WTC11 (cell line): Measurements from ENCODE around the gene PTGFR. TPM values are rescaled to one million over a fixed set of nuclear protein-coding genes. Genes with fewer than 3 reads are reported as not detected.

ENCODE experiments used
- ATAC-seq: fragments of 200-7000 bp; cut with Tn5 transposase; 2 replicates; pipeline ENCODE4 v1.10.0; 2021; ENCODE audit warnings: mild to moderate bottlenecking, moderate library complexity
- CTCF ChIA-PET: fragments of 300-600 bp; sonication (Branson Sonifier 250); formaldehyde crosslinking; loops from one replicate; lab custom pipeline; 2021; ENCODE audit warnings: antibody characterized with exemption; lab: Charles Lee
- POLR2A ChIA-PET: fragments of 350-600 bp; sonication (Branson Sonifier 250); formaldehyde crosslinking; loops from one replicate; lab custom pipeline; 2021; ENCODE audit warnings: antibody characterized with exemption; lab: Charles Lee
- DNase-seq: peaks from one replicate; pipeline ENCODE4 v3.0.0; 2021; ENCODE audit warnings: low spot score
- H3K27ac Mint-ChIP-seq: 2 replicates; pipeline ENCODE4 v1.8.0; 2021; ENCODE audit warnings: mixed read lengths
- H3K27me3 Mint-ChIP-seq: 2 replicates; pipeline ENCODE4 v1.8.0; 2021; ENCODE audit warnings: low read depth, mild to moderate bottlenecking, moderate library complexity, mixed read lengths
- H3K36me3 Mint-ChIP-seq: 2 replicates; pipeline ENCODE4 v1.8.0; 2021; ENCODE audit warnings: mixed read lengths
- H3K4me1 Mint-ChIP-seq: 2 replicates; pipeline ENCODE4 v1.8.0; 2022; ENCODE audit warnings: mixed read lengths
- H3K4me3 Mint-ChIP-seq: 2 replicates; pipeline ENCODE4 v1.8.0; 2021; ENCODE audit warnings: mild to moderate bottlenecking, moderate library complexity, mixed read lengths
- H3K9me3 Mint-ChIP-seq: 2 replicates; pipeline ENCODE4 v1.8.0; 2021; ENCODE audit warnings: mixed read lengths
- AR ChIP-seq: fragments of 250-450 bp; sonication (Bioruptor Pico); IDR thresholded peaks from 2 replicates; pipeline ENCODE4 v1.9.0; 2021; ENCODE audit warnings: mild to moderate bottlenecking
- CTCF ChIP-seq: fragments of 200-600 bp; IDR thresholded peaks from 2 replicates; pipeline ENCODE4 v1.8.0; 2022; ENCODE audit warnings: antibody characterized with exemption
- ELF4 ChIP-seq: sonication (generic); formaldehyde crosslinking; IDR thresholded peaks from 2 replicates; pipeline ENCODE4 v1.8.1; 2022; ENCODE audit warnings: low read depth, mild to moderate bottlenecking, moderate library complexity, missing genetic modification reagents
- TEAD4 ChIP-seq: sonication (generic); formaldehyde crosslinking; IDR thresholded peaks from 2 replicates; pipeline ENCODE4 v1.8.0; 2022; ENCODE audit warnings: mild to moderate bottlenecking, missing genetic modification reagents
- ZBTB21 ChIP-seq: sonication (generic); formaldehyde crosslinking; IDR thresholded peaks from 2 replicates; pipeline ENCODE4 v1.8.1; 2023; ENCODE audit warnings: mild to moderate bottlenecking, missing genetic modification reagents, borderline replicate concordance
- ZNF121 ChIP-seq: sonication (generic); formaldehyde crosslinking; IDR thresholded peaks from 2 replicates; pipeline ENCODE4 v1.8.0; 2023; ENCODE audit warnings: missing genetic modification reagents
- ZNF232 ChIP-seq: sonication (generic); formaldehyde crosslinking; IDR thresholded peaks from 2 replicates; pipeline ENCODE4 v1.8.0; 2022; ENCODE audit warnings: mild to moderate bottlenecking, missing genetic modification reagents
- ZNF671 ChIP-seq: fragments of 250-450 bp; sonication (Bioruptor Pico); IDR thresholded peaks from 2 replicates; pipeline ENCODE4 v1.8.0; 2021; ENCODE audit warnings: mild to moderate bottlenecking
- total RNA-seq: library from RNA; stranded (reverse); gene quantifications from 3 replicates; pipeline ENCODE4 v1.2.3, GENCODE V29; 2021
- TF ChIP-seq, protein P1 (sequence below): sonication (generic); formaldehyde crosslinking; IDR thresholded peaks from 2 replicates; pipeline ENCODE4 v1.8.1; 2023; ENCODE audit warnings: mild to moderate bottlenecking, missing genetic modification reagents, moderate library complexity
- TF ChIP-seq, protein P2 (sequence below): sonication (generic); formaldehyde crosslinking; IDR thresholded peaks from 2 replicates; pipeline ENCODE4 v1.8.1; 2023; ENCODE audit warnings: mild to moderate bottlenecking, missing genetic modification reagents, borderline replicate concordance
- TF ChIP-seq, protein P3 (sequence below): sonication (generic); formaldehyde crosslinking; IDR thresholded peaks from 2 replicates; pipeline ENCODE4 v1.8.0; 2022; ENCODE audit warnings: mild to moderate bottlenecking, missing genetic modification reagents
- TF ChIP-seq, protein P4 (sequence below): sonication (generic); formaldehyde crosslinking; IDR thresholded peaks from 2 replicates; pipeline ENCODE4 v1.8.0; 2023; ENCODE audit warnings: mild to moderate bottlenecking, missing genetic modification reagents

Gene PTGFR
- total RNA-seq, 1 experiment from 2014 or later, result 0.04 TPM

- Mint-ChIP-seq H3K27me3 (no peaks in the 10 kb centered on the region), H3K27ac (no peak overlapping the region), H3K9me3 (no peaks in the 10 kb centered on the region), H3K4me3 (no peak overlapping the region), H3K36me3 (no peaks in the 10 kb centered on the region)
- CTCF ChIA-PET, result no interaction called here
- no peak for DNase-seq
- ATAC-seq, result no peak
- POLR2A ChIA-PET, result interaction anchor here (0.6 kb wide), 1 partner anchor 21 kb away, joined by 3 read pairs; no protein-coding TSS in a partner anchor
- no peak for TF ChIP-seq TEAD4 (CRISPR knock-in tag)
- TF ChIP-seq, protein P1, sequence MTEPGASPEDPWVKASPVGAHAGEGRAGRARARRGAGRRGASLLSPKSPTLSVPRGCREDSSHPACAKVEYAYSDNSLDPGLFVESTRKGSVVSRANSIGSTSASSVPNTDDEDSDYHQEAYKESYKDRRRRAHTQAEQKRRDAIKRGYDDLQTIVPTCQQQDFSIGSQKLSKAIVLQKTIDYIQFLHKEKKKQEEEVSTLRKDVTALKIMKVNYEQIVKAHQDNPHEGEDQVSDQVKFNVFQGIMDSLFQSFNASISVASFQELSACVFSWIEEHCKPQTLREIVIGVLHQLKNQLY (CRISPR knock-in tag), result no peak
- TF ChIP-seq ZBTB21 (CRISPR knock-in tag), result no peak
- TF ChIP-seq, protein P2, sequence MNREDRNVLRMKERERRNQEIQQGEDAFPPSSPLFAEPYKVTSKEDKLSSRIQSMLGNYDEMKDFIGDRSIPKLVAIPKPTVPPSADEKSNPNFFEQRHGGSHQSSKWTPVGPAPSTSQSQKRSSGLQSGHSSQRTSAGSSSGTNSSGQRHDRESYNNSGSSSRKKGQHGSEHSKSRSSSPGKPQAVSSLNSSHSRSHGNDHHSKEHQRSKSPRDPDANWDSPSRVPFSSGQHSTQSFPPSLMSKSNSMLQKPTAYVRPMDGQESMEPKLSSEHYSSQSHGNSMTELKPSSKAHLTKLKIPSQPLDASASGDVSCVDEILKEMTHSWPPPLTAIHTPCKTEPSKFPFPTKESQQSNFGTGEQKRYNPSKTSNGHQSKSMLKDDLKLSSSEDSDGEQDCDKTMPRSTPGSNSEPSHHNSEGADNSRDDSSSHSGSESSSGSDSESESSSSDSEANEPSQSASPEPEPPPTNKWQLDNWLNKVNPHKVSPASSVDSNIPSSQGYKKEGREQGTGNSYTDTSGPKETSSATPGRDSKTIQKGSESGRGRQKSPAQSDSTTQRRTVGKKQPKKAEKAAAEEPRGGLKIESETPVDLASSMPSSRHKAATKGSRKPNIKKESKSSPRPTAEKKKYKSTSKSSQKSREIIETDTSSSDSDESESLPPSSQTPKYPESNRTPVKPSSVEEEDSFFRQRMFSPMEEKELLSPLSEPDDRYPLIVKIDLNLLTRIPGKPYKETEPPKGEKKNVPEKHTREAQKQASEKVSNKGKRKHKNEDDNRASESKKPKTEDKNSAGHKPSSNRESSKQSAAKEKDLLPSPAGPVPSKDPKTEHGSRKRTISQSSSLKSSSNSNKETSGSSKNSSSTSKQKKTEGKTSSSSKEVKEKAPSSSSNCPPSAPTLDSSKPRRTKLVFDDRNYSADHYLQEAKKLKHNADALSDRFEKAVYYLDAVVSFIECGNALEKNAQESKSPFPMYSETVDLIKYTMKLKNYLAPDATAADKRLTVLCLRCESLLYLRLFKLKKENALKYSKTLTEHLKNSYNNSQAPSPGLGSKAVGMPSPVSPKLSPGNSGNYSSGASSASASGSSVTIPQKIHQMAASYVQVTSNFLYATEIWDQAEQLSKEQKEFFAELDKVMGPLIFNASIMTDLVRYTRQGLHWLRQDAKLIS (CRISPR knock-in tag), result no peak
- TF ChIP-seq, protein P3, sequence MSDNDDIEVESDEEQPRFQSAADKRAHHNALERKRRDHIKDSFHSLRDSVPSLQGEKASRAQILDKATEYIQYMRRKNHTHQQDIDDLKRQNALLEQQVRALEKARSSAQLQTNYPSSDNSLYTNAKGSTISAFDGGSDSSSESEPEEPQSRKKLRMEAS, result no peak
- no peak for TF ChIP-seq ZNF121 (CRISPR knock-in tag)
- no peak for TF ChIP-seq ELF4 (CRISPR knock-in tag)
- TF ChIP-seq AR (CRISPR knock-in tag), result no peak
- TF ChIP-seq, protein P4, sequence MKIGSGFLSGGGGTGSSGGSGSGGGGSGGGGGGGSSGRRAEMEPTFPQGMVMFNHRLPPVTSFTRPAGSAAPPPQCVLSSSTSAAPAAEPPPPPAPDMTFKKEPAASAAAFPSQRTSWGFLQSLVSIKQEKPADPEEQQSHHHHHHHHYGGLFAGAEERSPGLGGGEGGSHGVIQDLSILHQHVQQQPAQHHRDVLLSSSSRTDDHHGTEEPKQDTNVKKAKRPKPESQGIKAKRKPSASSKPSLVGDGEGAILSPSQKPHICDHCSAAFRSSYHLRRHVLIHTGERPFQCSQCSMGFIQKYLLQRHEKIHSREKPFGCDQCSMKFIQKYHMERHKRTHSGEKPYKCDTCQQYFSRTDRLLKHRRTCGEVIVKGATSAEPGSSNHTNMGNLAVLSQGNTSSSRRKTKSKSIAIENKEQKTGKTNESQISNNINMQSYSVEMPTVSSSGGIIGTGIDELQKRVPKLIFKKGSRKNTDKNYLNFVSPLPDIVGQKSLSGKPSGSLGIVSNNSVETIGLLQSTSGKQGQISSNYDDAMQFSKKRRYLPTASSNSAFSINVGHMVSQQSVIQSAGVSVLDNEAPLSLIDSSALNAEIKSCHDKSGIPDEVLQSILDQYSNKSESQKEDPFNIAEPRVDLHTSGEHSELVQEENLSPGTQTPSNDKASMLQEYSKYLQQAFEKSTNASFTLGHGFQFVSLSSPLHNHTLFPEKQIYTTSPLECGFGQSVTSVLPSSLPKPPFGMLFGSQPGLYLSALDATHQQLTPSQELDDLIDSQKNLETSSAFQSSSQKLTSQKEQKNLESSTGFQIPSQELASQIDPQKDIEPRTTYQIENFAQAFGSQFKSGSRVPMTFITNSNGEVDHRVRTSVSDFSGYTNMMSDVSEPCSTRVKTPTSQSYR (CRISPR knock-in tag), result no peak
- TF ChIP-seq ZNF671 (CRISPR knock-in tag), result no peak
- TF ChIP-seq, all 79 proteins: peak for 0
- no peaks in the 10 kb centered on the region for H3K4me1 Mint-ChIP-seq
These were observed 74.6 kb downstream of the PTGFR start for GRCh38 chr1:78565393-78565792.

- Mint-ChIP-seq H3K27me3 (no peaks in the 10 kb centered on the region), H3K4me1 (no peaks in the 10 kb centered on the region), H3K4me3 (no peak overlapping the region), H3K36me3 (no peaks in the 10 kb centered on the region), H3K27ac (no peak overlapping the region), H3K9me3 (no peaks in the 10 kb centered on the region)
- peak; percentile 82 for ATAC-seq
- no peak for DNase-seq
- CTCF ChIA-PET, result no interaction called here
- POLR2A ChIA-PET, result no interaction called here
- no peak for TF ChIP-seq CTCF
- TF ChIP-seq ZNF232 (CRISPR knock-in tag), result no peak
- TF ChIP-seq ZNF121 (CRISPR knock-in tag), result peak; percentile 73; the same call in 1 of the 2 replicates
These were observed 79.8 kb downstream of the PTGFR start for GRCh38 chr1:78570539-78570938.
